Liver (tissue), 9 donors: ENCODE measurements around the gene FER. TPM values are rescaled to one million over a fixed set of nuclear protein-coding genes. Genes with fewer than 3 reads are reported as not detected.

ENCODE experiments used
- DNase-seq: peaks from one replicate; pipeline ENCODE4 v3.0.0-alpha.2; 2017; ENCODE audit warnings: low spot score
- H3K27ac ChIP-seq, 2 donors: one replicate each; pipeline ENCODE4 v1.7.0; 2013; ENCODE audit warnings: inconsistent platforms in 2 of 2, low read length in 2 of 2, control low read depth in 1 of 2, low read depth in 1 of 2, mild to moderate bottlenecking in 1 of 2
- H3K27me3 ChIP-seq, 4 donors: one replicate each; pipeline versions ENCODE4 v1.6.1 to v1.7.0; 2013; ENCODE audit warnings: low read length in 3 of 4, inconsistent platforms in 1 of 4, mild to moderate bottlenecking in 1 of 4, moderate library complexity in 1 of 4; ENCODE audit not compliant: control insufficient read depth in 4 of 4, insufficient read depth in 4 of 4
- H3K36me3 ChIP-seq, 4 donors: one replicate each; pipeline versions ENCODE4 v1.6.1 to v1.7.0; 2013; ENCODE audit warnings: low read length in 3 of 4, mild to moderate bottlenecking in 3 of 4, low read depth in 1 of 4, moderate library complexity in 1 of 4; ENCODE audit not compliant: control insufficient read depth in 4 of 4, insufficient read depth in 3 of 4
- H3K4me1 ChIP-seq, 4 donors: one replicate each; pipeline versions ENCODE4 v1.6.1 to v1.7.0; 2013; ENCODE audit warnings: low read length in 3 of 4, mild to moderate bottlenecking in 3 of 4, moderate library complexity in 1 of 4; ENCODE audit not compliant: control insufficient read depth in 4 of 4, insufficient read depth in 4 of 4
- H3K4me3 ChIP-seq, 3 donors: one replicate each; pipeline versions ENCODE4 v1.6.1 to v1.7.0; 2013; ENCODE audit warnings: low read length in 3 of 3, control low read depth in 1 of 3, low read depth in 1 of 3, mild to moderate bottlenecking in 1 of 3
- H3K9ac ChIP-seq, 2 donors: one replicate each; pipeline ENCODE4 v1.7.0; 2013; ENCODE audit warnings: low read length in 2 of 2, mild to moderate bottlenecking in 2 of 2, moderate library complexity in 2 of 2, control low read depth in 1 of 2, low read depth in 1 of 2
- H3K9me3 ChIP-seq, 4 donors: one replicate each; pipeline versions ENCODE4 v1.6.1 to v1.7.0; 2013; ENCODE audit warnings: low read length in 3 of 4; ENCODE audit not compliant: control insufficient read depth in 4 of 4
- ATF3 ChIP-seq: IDR thresholded peaks from 2 replicates; pipeline ENCODE4 v1.6.1; 2016; ENCODE audit warnings: antibody characterized with exemption
- CTCF ChIP-seq: fragments of 150-350 bp; IDR thresholded peaks from 2 replicates; pipeline ENCODE4 v1.5.1; 2017; ENCODE audit warnings: improper control_type of control experiment, low read depth, low read length; ENCODE audit not compliant: missing input control
- EGR1 ChIP-seq, 2 donors: IDR thresholded peaks; 2 replicates each; pipeline ENCODE4 v1.6.1; 2016 to 2018; ENCODE audit warnings: antibody characterized with exemption in 2 of 2, low read depth in 2 of 2
- FOXA1 ChIP-seq: IDR thresholded peaks from 2 replicates; pipeline ENCODE4 v1.6.1; 2016; ENCODE audit warnings: antibody characterized with exemption
- FOXA2 ChIP-seq: IDR thresholded peaks from 2 replicates; pipeline ENCODE4 v1.6.1; 2016; ENCODE audit warnings: antibody characterized with exemption
- HNF4A ChIP-seq, 2 donors: conservative IDR thresholded peaks; 2 replicates each; pipeline ENCODE4 v1.6.1; 2016; ENCODE audit warnings: antibody characterized with exemption in 2 of 2, mild to moderate bottlenecking in 2 of 2
- HNF4G ChIP-seq: IDR thresholded peaks from 2 replicates; pipeline ENCODE4 v1.6.1; 2016; ENCODE audit warnings: antibody characterized with exemption
- JUND ChIP-seq, 2 donors: IDR thresholded peaks; 2 replicates each; pipeline ENCODE4 v1.6.1; 2016; ENCODE audit warnings: antibody characterized with exemption in 2 of 2
- MAX ChIP-seq: IDR thresholded peaks from 2 replicates; pipeline ENCODE4 v1.6.1; 2016; ENCODE audit warnings: antibody characterized with exemption
- NR2F2 ChIP-seq: IDR thresholded peaks from 2 replicates; pipeline ENCODE4 v1.6.1; 2016; ENCODE audit warnings: antibody characterized with exemption
- RAD21 ChIP-seq, 2 donors: IDR thresholded peaks; 2 replicates each; pipeline ENCODE4 v1.6.1; 2016; ENCODE audit warnings: antibody characterized with exemption in 2 of 2, mild to moderate bottlenecking in 2 of 2
- REST ChIP-seq: IDR thresholded peaks from 2 replicates; pipeline ENCODE4 v1.6.1; 2016; ENCODE audit warnings: antibody characterized with exemption, mild to moderate bottlenecking
- RXRA ChIP-seq, 2 donors: IDR thresholded peaks; 2 replicates each; pipeline ENCODE4 v1.6.1; 2017 to 2018; ENCODE audit warnings: antibody characterized with exemption in 2 of 2, mild to moderate bottlenecking in 1 of 2
- SP1 ChIP-seq: IDR thresholded peaks from 2 replicates; pipeline ENCODE4 v1.6.1; 2018; ENCODE audit warnings: antibody characterized with exemption, mild to moderate bottlenecking
- TAF1 ChIP-seq: conservative IDR thresholded peaks from 2 replicates; pipeline ENCODE4 v1.6.1; 2016; ENCODE audit warnings: antibody characterized with exemption, mild to moderate bottlenecking
- YY1 ChIP-seq: IDR thresholded peaks from 2 replicates; pipeline ENCODE4 v1.6.1; 2016; ENCODE audit warnings: antibody characterized with exemption, mild to moderate bottlenecking
- ZBTB33 ChIP-seq: IDR thresholded peaks from 2 replicates; pipeline ENCODE4 v1.6.1; 2016; ENCODE audit warnings: antibody characterized with exemption
- WGBS: extraction: QIAGEN DNeasy Blood & Tissue Kit; methylation state at CpG from one replicate; pipeline ENCODE4 v1.1.7; 2013; 5-methylcytosine and 5-hydroxymethylcytosine counted together
- polyA plus RNA-seq, 2 donors: library from polyadenylated mRNA; stranded (reverse) in 1 of 2; unstranded in 1 of 2; fragments of 200-250 nt in 1 of 2; fragments of >200 nt in 1 of 2; fragmentation: Nextera tagmentation in 1 of 2; extraction: Ambion mirVana in 1 of 2; gene quantifications; one replicate each; pipeline versions ENCODE4 v1.2.1 to v1.2.3, GENCODE V29; 2013 to 2015
- total RNA-seq, 2 donors: library from RNA; depleted of rRNA; stranded (reverse); fragments of >200 nt; gene quantifications; one replicate each; pipeline ENCODE4 v1.2.3, GENCODE V29; 2014
- donor health status: healthy.
- donor health status: healthy.
- donor health status: healthy.
- donor health status: healthy.
- donor health status: healthy.

The FER gene
- total and polyA plus RNA-seq, 4 donors = 0.83 to 9.8 (median 5.9) TPM

GRCh38 chr5:108728566-108729241 lies 19.0 kb upstream of the FER start:
- Histone ChIP-seq H3K9me3 (no peaks in the 10 kb centered on the region), H3K4me1 (peaks cover 0 to 11% (median 4%) of the 10 kb centered on the region in 4 donors), H3K9ac (peak overlapping the region; percentile 82), H3K36me3 (no peaks in the 10 kb centered on the region), H3K27ac (peak overlapping the region; percentile 56 to 90), H3K27me3 (no peaks in the 10 kb centered on the region), H3K4me3 (peak overlapping the region; percentile 44 to 85 (median 81))
- no peak for TF ChIP-seq RXRA (IDR thresholded peaks at IDR 0.05)
- peak; percentile 3 for TF ChIP-seq TAF1
- no peak for TF ChIP-seq SP1
- TF ChIP-seq JUND (IDR thresholded peaks at IDR 0.05) = no peak
- no peak for TF ChIP-seq FOXA1
- no peak for TF ChIP-seq EGR1 (IDR thresholded peaks at IDR 0.05; ENCODE audit: low read depth in 2 of 2)
- TF ChIP-seq NR2F2 = no peak
- no peak for TF ChIP-seq ZBTB33
- DNase-seq = peak; percentile 35
- 46% methylated on average over 14 of the region's 14 CpGs for WGBS

- Histone ChIP-seq H3K36me3 (no peaks in the 10 kb centered on the region), H3K9me3 (no peaks in the 10 kb centered on the region), H3K27ac (no peak overlapping the region), H3K9ac (no peak overlapping the region), H3K27me3 (no peaks in the 10 kb centered on the region), H3K4me3 (no peak overlapping the region), H3K4me1 (peaks cover 0 to 11% (median 4%) of the 10 kb centered on the region in 4 donors)
- DNase-seq = no peak
- TF ChIP-seq CTCF (no peak), ATF3 (no peak), HNF4G (no peak), FOXA1 (no peak), EGR1 (IDR thresholded peaks at IDR 0.05; ENCODE audit: low read depth in 2 of 2) (no peak), SP1 (no peak), HNF4A (conservative IDR thresholded peaks at IDR 0.05) (no peak), NR2F2 (no peak)
- 79% methylated on average over 8 of the region's 8 CpGs for whole genome bisulfite sequencing
Observed at GRCh38 chr5:108729242-108729615, 18.5 kb upstream of the FER start.

GRCh38 chr5:108730617-108731340 lies 16.9 kb upstream of the FER start:
- Histone ChIP-seq H3K9me3 (no peaks in the 10 kb centered on the region), H3K4me3 (no peak overlapping the region), H3K36me3 (no peaks in the 10 kb centered on the region), H3K9ac (no peak overlapping the region), H3K4me1 (peaks cover 0 to 11% (median 4%) of the 10 kb centered on the region in 4 donors), H3K27ac (no peak overlapping the region), H3K27me3 (no peaks in the 10 kb centered on the region)
- DNase-seq = no peak
- WGBS = 65% methylated on average over 1 of the region's 1 CpG
- TF ChIP-seq MAX (no peak), FOXA2 (no peak), SP1 (no peak), TAF1 (no peak), ZBTB33 (no peak), HNF4A (conservative IDR thresholded peaks at IDR 0.05) (no peak), YY1 (no peak), HNF4G (no peak), RAD21 (IDR thresholded peaks at IDR 0.05) (no peak), REST (no peak)
